Upper lobe of left lung (tissue), 6 donors: ENCODE measurements around the gene MPG. TPM values are rescaled to one million over a fixed set of nuclear protein-coding genes. Genes with fewer than 3 reads are reported as not detected.
"Not testable (repeated sequence)": the region's sequence is repeated elsewhere in the genome, so short reads cannot be mapped to it uniquely, and the experiment has no call there.

Experiments
- ATAC-seq, 2 donors: fragments of 200-7000 bp; cut with Tn5 transposase; one replicate each; pipeline ENCODE4 v1.9.1; 2022; ENCODE audit warnings: mild to moderate bottlenecking in 2 of 2, moderate library complexity in 2 of 2; ENCODE audit not compliant: low FRiP score in 2 of 2
- DNase-seq, 2 donors: peaks; one replicate each; pipeline ENCODE4 v3.0.0-alpha.2; 2019 to 2020
- H3K27ac ChIP-seq, 4 donors: fragments of 200-600 bp; sonication (generic); one replicate each; pipeline ENCODE4 v1.5.1; 2016 to 2019
- H3K27me3 ChIP-seq, 4 donors: fragments of 200-600 bp; sonication (generic); one replicate each; pipeline ENCODE4 v1.5.1; 2017 to 2019
- H3K36me3 ChIP-seq, 4 donors: fragments of 200-600 bp; sonication (generic); one replicate each; pipeline ENCODE4 v1.5.1; 2016 to 2019
- H3K4me1 ChIP-seq, 4 donors: fragments of 200-600 bp; sonication (generic); one replicate each; pipeline ENCODE4 v1.5.1; 2018 to 2019
- H3K4me3 ChIP-seq, 4 donors: fragments of 200-600 bp; sonication (generic); one replicate each; pipeline ENCODE4 v1.5.1; 2017 to 2019; ENCODE audit warnings: mild to moderate bottlenecking in 2 of 4, moderate library complexity in 1 of 4
- H3K9me3 ChIP-seq, 4 donors: fragments of 200-600 bp; sonication (generic); one replicate each; pipeline ENCODE4 v1.5.1; 2018 to 2019
- EP300 ChIP-seq, 4 donors: sonication (generic); formaldehyde crosslinking; IDR thresholded peaks; one replicate each; pipeline ENCODE4 v1.5.1; 2017; ENCODE audit warnings: antibody characterized with exemption in 4 of 4, control low read depth in 2 of 4
- POLR2A ChIP-seq, 4 donors: fragments of 450-650 bp; IDR thresholded peaks; one replicate each; pipeline ENCODE4 v1.5.1; 2016 to 2017; ENCODE audit warnings: antibody characterized with exemption in 4 of 4, mild to moderate bottlenecking in 2 of 4
- POLR2AphosphoS5 ChIP-seq, 2 donors: sonication (generic); formaldehyde crosslinking; IDR thresholded peaks; one replicate each; pipeline ENCODE4 v1.5.1; 2017; ENCODE audit warnings: antibody characterized with exemption in 2 of 2
- WGBS, 2 donors: methylation state at CpG; one replicate each; pipeline ENCODE4 v1.1.5; 2017 to 2018; 5-methylcytosine and 5-hydroxymethylcytosine counted together
- total RNA-seq, 6 donors: library from RNA; depleted of rRNA in 4 of 6; stranded (reverse); fragments of >200 nt in 4 of 6; gene quantifications; one replicate each; pipeline versions ENCODE4 v1.1.0 to v1.2.1, GENCODE V29; 2016 to 2021
- TF ChIP-seq, protein P1 (sequence below), 6 experiments: fragments of 450-650 bp in 4 of 6; fragments of 200-600 bp in 2 of 6; sonication (generic) in 2 of 6; IDR thresholded peaks; one replicate each; pipeline ENCODE4 v1.5.1; 2016 to 2019; ENCODE audit warnings: antibody characterized with exemption in 6 of 6
- donor health status: DM: no; HTN: no; CAD: no; lungs with moderate emphysema.
- donor health status: DM: no; HTN: yes; CAD: no; lungs with severe emphysema.

Gene MPG
- total RNA-seq, 6 donors from 2014 or later, result 52.6 to 99.0 (median 71.7) TPM

- 55 to 66% methylated on average over 8 to 13 of the region's 17 CpGs for WGBS, 2 donors
- ATAC-seq (peak; percentile 49 to 66), DNase-seq (peak; percentile 41 to 77)
- Histone ChIP-seq H3K9me3 (no peaks in the 10 kb centered on the region), H3K4me1 (peaks cover 0 to 19% (median 9%) of the 10 kb centered on the region in 4 donors), H3K36me3 (no peaks in the 10 kb centered on the region), H3K4me3 (no peak overlapping the region), H3K27ac (peak overlapping the region in 3 of 4 donors; percentile 40 to 52 (median 44)), H3K27me3 (no peaks in the 10 kb centered on the region)
- TF ChIP-seq POLR2AphosphoS5 (IDR thresholded peaks at IDR 0.05) (no peak), EP300 (IDR thresholded peaks at IDR 0.05) (no peak), POLR2A (IDR thresholded peaks at IDR 0.05) (no peak)
- TF ChIP-seq, protein P1, sequence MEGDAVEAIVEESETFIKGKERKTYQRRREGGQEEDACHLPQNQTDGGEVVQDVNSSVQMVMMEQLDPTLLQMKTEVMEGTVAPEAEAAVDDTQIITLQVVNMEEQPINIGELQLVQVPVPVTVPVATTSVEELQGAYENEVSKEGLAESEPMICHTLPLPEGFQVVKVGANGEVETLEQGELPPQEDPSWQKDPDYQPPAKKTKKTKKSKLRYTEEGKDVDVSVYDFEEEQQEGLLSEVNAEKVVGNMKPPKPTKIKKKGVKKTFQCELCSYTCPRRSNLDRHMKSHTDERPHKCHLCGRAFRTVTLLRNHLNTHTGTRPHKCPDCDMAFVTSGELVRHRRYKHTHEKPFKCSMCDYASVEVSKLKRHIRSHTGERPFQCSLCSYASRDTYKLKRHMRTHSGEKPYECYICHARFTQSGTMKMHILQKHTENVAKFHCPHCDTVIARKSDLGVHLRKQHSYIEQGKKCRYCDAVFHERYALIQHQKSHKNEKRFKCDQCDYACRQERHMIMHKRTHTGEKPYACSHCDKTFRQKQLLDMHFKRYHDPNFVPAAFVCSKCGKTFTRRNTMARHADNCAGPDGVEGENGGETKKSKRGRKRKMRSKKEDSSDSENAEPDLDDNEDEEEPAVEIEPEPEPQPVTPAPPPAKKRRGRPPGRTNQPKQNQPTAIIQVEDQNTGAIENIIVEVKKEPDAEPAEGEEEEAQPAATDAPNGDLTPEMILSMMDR (IDR thresholded peaks at IDR 0.05), result no peak
Measured at GRCh38 chr16:35011-35677, 42.9 kb upstream of the MPG start.

DNA sequence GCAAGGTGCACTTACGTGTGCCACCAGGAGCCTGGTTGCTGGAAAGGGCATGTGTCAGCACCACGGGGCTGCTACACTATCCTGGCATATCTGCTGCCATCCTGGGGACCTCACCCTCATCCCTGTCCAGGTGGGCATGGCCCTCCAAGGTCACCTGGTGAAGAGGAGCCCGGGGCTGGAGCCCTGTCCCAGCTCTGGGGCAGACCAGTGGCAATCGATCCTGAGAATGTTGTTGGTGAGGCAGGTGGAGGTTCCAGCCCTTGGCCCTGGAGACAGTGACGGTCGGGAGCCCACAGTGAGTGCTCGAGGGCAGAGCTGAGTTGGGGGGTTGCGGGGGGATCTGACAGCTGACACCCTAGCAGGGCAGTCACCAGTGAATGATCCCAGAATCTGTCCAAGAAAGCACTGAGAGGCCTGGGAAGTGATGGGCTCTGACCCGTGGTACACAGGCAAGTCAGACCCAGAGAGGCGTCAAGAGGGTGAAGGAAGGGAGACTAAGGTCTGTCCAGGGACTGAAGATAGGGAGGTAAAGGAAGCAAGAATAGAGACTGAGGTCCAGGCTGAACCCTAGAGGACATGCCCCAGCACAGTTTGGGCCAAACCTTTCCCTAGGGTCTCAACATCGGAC is 42.2 kb upstream of the MPG start:
- 85 to 94% methylated on average over 7 to 11 of the region's 11 CpGs for WGBS, 2 donors
- ATAC-seq (no peak), DNase-seq (no peak)
- TF ChIP-seq POLR2AphosphoS5 (IDR thresholded peaks at IDR 0.05) (no peak), EP300 (IDR thresholded peaks at IDR 0.05) (no peak), POLR2A (IDR thresholded peaks at IDR 0.05) (no peak)
- TF ChIP-seq, protein P1 (IDR thresholded peaks at IDR 0.05), result no peak
- Histone ChIP-seq H3K27ac (peak overlapping the region in 2 of 4 donors; percentile 40 to 44), H3K9me3 (no peaks in the 10 kb centered on the region), H3K4me3 (no peak overlapping the region), H3K36me3 (no peaks in the 10 kb centered on the region), H3K27me3 (no peaks in the 10 kb centered on the region), H3K4me1 (peaks cover 0 to 19% (median 9%) of the 10 kb centered on the region in 4 donors)

GRCh38 chr16:36336-36984 is 41.6 kb upstream of the MPG start:
- no peak for DNase-seq
- 94 to 97% methylated on average over 4 to 15 of the region's 15 CpGs for WGBS, 2 donors
- TF ChIP-seq POLR2A (IDR thresholded peaks at IDR 0.05) (no peak), POLR2AphosphoS5 (IDR thresholded peaks at IDR 0.05) (no peak), EP300 (IDR thresholded peaks at IDR 0.05) (no peak)
- TF ChIP-seq, protein P1 (IDR thresholded peaks at IDR 0.05), result no peak
- Histone ChIP-seq H3K27me3 (no peaks in the 10 kb centered on the region), H3K4me3 (no peak overlapping the region), H3K9me3 (no peaks in the 10 kb centered on the region), H3K27ac (no peak overlapping the region), H3K36me3 (no peaks in the 10 kb centered on the region), H3K4me1 (peaks cover 0 to 19% (median 9%) of the 10 kb centered on the region in 4 donors)
- no peak for ATAC-seq

GRCh38 chr16:37511-37910 is 40.5 kb upstream of the MPG start:
- no peak overlapping the region for H3K27ac ChIP-seq
- DNase-seq (no peak), ATAC-seq (peak in 1 of 2 donors; percentile 27)
- no peak overlapping the region for H3K4me3 ChIP-seq
- no peaks in the 10 kb centered on the region for H3K36me3 ChIP-seq
- peaks cover 0 to 19% (median 9%) of the 10 kb centered on the region in 4 donors for H3K4me1 ChIP-seq
- no peaks in the 10 kb centered on the region for H3K9me3 ChIP-seq
- no peak for TF ChIP-seq POLR2AphosphoS5 (IDR thresholded peaks at IDR 0.05)
- no peak for TF ChIP-seq POLR2A (IDR thresholded peaks at IDR 0.05)
- TF ChIP-seq, protein P1 (IDR thresholded peaks at IDR 0.05), result no peak
- no peak for TF ChIP-seq EP300 (IDR thresholded peaks at IDR 0.05)
- H3K27me3 ChIP-seq, result no peaks in the 10 kb centered on the region
- WGBS, 2 donors, result 81 to 90% methylated on average over 5 of the region's 5 CpGs

DNA sequence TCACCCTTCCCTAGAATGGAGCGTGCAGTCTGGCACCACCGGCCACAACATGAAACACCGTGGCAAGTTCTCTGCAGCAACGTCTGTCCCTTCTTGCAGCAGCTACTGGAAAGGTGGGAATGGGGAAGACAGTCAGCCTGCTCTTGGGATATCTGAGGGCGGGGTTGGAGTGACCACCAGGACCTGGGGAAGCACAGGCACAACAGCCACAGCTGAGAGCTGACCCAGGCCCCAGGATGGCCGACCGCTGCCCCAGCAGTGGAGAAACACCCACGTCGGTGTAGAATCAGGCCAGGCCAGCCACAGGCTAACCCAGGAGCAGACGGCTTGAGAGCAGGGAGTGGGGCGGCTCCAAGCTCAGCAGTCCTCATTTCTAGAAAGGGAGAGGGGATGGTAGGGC is 39.8 kb upstream of the MPG start:
- H3K4me3 ChIP-seq, H3K36me3 ChIP-seq, H3K27me3 ChIP-seq, DNase-seq, ATAC-seq, H3K27ac ChIP-seq, H3K9me3 ChIP-seq: not testable (repeated sequence)
- peaks cover 0 to 19% (median 9%) of the 10 kb centered on the region in 4 donors for H3K4me1 ChIP-seq
- WGBS, 2 donors, result 92 to 95% methylated on average over 8 to 11 of the region's 11 CpGs
